ENCODE measurements around the gene GRK5. TPM values are rescaled to one million over a fixed set of nuclear protein-coding genes. Genes with fewer than 3 reads are reported as not detected.

Gene GRK5
- total RNA-seq, 4 donors from 2014 or later, result 10.0 to 61.9 (median 18.1) TPM

GRCh38 chr10:119454316-119454715 lies 246.9 kb downstream of the GRK5 start:
- Histone ChIP-seq H3K9me3 (no peaks in the 10 kb centered on the region), H3K4me3 (no peak overlapping the region), H3K27ac (no peak overlapping the region), H3K27me3 (no peaks in the 10 kb centered on the region), H3K4me1 (no peaks in the 10 kb centered on the region), H3K36me3 (peaks cover 0 to 9% (median 0%) of the 10 kb centered on the region in 3 donors)
- TF ChIP-seq CTCF (IDR thresholded peaks at IDR 0.05), result no peak
- TF ChIP-seq POLR2A (IDR thresholded peaks at IDR 0.05), result no peak
- DNase-seq, result no peak

- Histone ChIP-seq H3K4me3 (no peak overlapping the region), H3K9me3 (no peaks in the 10 kb centered on the region), H3K27me3 (no peaks in the 10 kb centered on the region), H3K27ac (no peak overlapping the region), H3K4me1 (no peaks in the 10 kb centered on the region), H3K36me3 (peaks cover 0 to 9% (median 0%) of the 10 kb centered on the region in 3 donors)
- TF ChIP-seq CTCF (IDR thresholded peaks at IDR 0.05), result no peak
- TF ChIP-seq POLR2A (IDR thresholded peaks at IDR 0.05), result no peak
- no peak for DNase-seq
Measured at GRCh38 chr10:119454990-119455389, 247.6 kb downstream of the GRK5 start.

- no peaks in the 10 kb centered on the region for H3K4me1 ChIP-seq
Measured at GRCh38 chr10:119455609-119456434, 248.5 kb downstream of the GRK5 start.

GRCh38 chr10:119456435-119456810 lies 249.1 kb downstream of the GRK5 start:
- Histone ChIP-seq H3K27me3 (no peaks in the 10 kb centered on the region), H3K4me3 (no peak overlapping the region), H3K9me3 (no peaks in the 10 kb centered on the region), H3K4me1 (no peaks in the 10 kb centered on the region), H3K27ac (no peak overlapping the region), H3K36me3 (peaks cover 0 to 9% (median 0%) of the 10 kb centered on the region in 3 donors)
- TF ChIP-seq POLR2A (IDR thresholded peaks at IDR 0.05) (no peak), CTCF (IDR thresholded peaks at IDR 0.05) (no peak)
- no peak for DNase-seq

More at GRCh38 chr10:119455609-119456434, 248.5 kb downstream of the GRK5 start:
- H3K4me3 ChIP-seq, result no peak overlapping the region
- H3K9me3 ChIP-seq, result no peaks in the 10 kb centered on the region
- no peak overlapping the region for H3K27ac ChIP-seq
- H3K36me3 ChIP-seq, result peaks cover 0 to 9% (median 0%) of the 10 kb centered on the region in 3 donors
- no peaks in the 10 kb centered on the region for H3K27me3 ChIP-seq
- DNase-seq, result no peak
- TF ChIP-seq POLR2A (IDR thresholded peaks at IDR 0.05), result no peak
- TF ChIP-seq CTCF (IDR thresholded peaks at IDR 0.05), result no peak

GRCh38 chr10:119457966-119458766 lies 250.8 kb downstream of the GRK5 start:
- no peaks in the 10 kb centered on the region for H3K27me3 ChIP-seq
- TF ChIP-seq POLR2A (IDR thresholded peaks at IDR 0.05) (no peak), CTCF (IDR thresholded peaks at IDR 0.05) (no peak)
- H3K4me1 ChIP-seq, result no peaks in the 10 kb centered on the region
- peaks cover 0 to 3% (median 0%) of the 10 kb centered on the region in 3 donors for H3K36me3 ChIP-seq
- H3K4me3 ChIP-seq, result no peak overlapping the region
- no peak overlapping the region for H3K27ac ChIP-seq
- DNase-seq, result no peak
- no peaks in the 10 kb centered on the region for H3K9me3 ChIP-seq

Data from Peyer's patch (tissue), 4 donors.